GM12864 (cell line): ENCODE measurements around the gene TTLL12.

Experiments used
- DNase-seq: peaks from one replicate; pipeline ENCODE4 v3.0.0-alpha.2; 2011; ENCODE audit warnings: low read depth
- H3K4me3 ChIP-seq: 2 replicates; pipeline ENCODE4 v1.5.1; 2011; ENCODE audit warnings: mild to moderate bottlenecking, low read depth, low read length, control low read depth
- CTCF ChIP-seq: IDR thresholded peaks from 2 replicates; pipeline ENCODE4 v1.5.1; 2011; ENCODE audit warnings: low read depth, mild to moderate bottlenecking, moderate library complexity, low read length, control low read depth, inconsistent platforms; ENCODE audit errors: missing control alignments

The TTLL12 gene

DNA sequence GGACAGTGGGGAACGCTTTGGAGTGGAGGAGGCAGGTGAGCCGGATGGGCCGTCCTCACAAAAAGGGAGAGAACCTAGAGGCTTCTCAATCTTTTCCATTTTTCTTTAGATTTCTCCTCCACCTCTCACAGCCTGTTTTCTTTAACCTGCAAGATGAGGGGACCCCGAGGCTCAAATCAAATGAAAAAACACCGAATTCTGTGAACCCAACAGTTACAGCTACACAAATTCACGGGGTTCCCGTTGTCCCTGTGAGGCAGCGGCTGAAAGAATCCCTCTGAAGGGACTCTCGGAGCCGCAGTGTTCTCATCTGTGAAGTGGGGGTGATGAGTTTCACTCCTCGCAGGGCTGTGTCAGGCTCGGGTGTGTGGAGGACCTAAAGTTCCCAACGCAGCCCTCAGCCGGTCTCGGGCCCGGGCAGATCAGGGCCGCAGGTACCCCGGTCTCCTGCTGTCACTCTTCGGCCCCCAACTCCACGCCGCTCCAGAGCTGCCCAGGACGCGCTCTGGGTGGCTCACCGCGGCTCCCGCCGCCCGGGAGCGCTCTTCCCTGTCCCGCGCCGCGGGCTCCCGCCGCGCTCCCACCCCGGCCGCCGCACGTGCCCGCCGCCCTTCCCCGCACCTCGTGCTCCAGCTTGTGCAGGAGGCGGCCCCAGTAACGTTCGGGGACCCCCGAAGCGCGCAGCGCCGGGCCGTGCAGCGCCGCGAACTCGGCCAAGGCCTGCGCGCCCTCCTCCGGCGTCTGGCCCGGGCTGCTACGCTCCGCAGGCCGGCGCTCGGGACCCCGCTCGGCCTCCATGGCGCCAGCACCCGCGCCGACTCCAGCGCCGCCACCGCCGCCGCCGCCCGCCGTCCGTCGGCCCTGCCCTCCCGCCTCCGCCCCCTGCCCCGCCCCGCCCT lies at the start of gene TTLL12:
TTLL12 (minus strand) TSS at position 863 of the 899 bp plus-strand sequence; CDS start at position 798, 65 bp downstream.
- DNase-seq = no peak
- peak within 1 kb of the TSS; percentile 68 for H3K4me3 ChIP-seq
- TF ChIP-seq CTCF = no peak

- no peak overlapping the region for H3K4me3 ChIP-seq
- no peak for TF ChIP-seq CTCF
- no peak for DNase-seq
These were observed 48.8 kb upstream of the TTLL12 start for GRCh38 chr22:43235445-43236409.

GRCh38 chr22:43234264-43234988 lies 47.5 kb upstream of the TTLL12 start:
- no peak overlapping the region for H3K4me3 ChIP-seq
- DNase-seq = no peak
- no peak for TF ChIP-seq CTCF

DNA sequence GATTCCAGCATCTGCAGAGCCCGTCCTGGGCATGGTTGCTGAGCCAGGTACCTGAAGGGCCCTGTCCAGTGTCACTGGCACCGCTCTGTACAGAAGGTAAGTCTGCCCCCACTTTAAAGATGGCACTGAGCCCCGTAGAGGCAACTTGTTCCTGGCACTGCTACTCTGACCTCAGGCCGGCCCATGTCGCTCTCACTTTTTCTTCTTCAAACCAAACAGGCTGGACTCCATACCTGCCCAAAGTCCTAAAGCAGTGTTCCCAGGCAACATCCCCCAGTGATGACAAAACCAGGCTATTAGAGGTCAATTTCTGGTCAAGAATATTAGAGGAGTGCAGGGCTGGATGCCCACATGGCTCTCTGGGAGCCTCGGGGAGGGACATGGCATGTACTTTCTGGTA lies 46.6 kb upstream of the TTLL12 start:
- TF ChIP-seq CTCF = no peak
- H3K4me3 ChIP-seq = no peak overlapping the region
- DNase-seq = no peak

DNA sequence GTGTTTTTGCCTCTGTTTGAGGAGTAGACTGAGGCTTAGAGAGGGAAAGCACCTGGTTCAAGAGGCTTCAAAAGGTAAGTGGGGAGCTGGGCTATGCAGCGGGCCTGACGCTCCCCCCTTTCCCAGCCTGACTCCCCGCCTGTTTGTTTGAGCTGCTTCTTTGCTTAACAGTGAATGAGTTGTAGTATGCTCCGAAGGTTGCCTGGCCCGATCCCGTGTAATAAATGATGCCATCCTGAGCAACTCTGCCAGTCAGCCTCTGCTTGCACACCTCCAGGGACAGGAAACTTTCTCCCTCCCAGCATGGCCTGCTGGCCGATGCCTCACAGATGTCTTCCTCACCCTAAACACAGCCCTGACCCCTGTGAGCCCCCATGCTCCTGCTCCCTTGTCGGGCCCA lies 45.5 kb upstream of the TTLL12 start:
- no peak for TF ChIP-seq CTCF
- DNase-seq = no peak
- H3K4me3 ChIP-seq = no peak overlapping the region

GRCh38 chr22:43231724-43232034 lies 44.7 kb upstream of the TTLL12 start:
- no peak overlapping the region for H3K4me3 ChIP-seq
- no peak for TF ChIP-seq CTCF
- DNase-seq = no peak
